H1 (cell line): ENCODE measurements around the gene CPEB3. TPM values are rescaled to one million over a fixed set of nuclear protein-coding genes. Genes with fewer than 3 reads are reported as not detected.

Experiments used
- CTCF ChIA-PET: fragments of 300-600 bp; sonication (Branson Sonifier 250); formaldehyde crosslinking; loops from one replicate; lab custom pipeline; 2021; ENCODE audit not compliant: partially characterized antibody; lab: Charles Lee
- POLR2A ChIA-PET: fragments of 300-600 bp; sonication (Branson Sonifier 250); formaldehyde crosslinking; loops from one replicate; lab custom pipeline; 2021; ENCODE audit warnings: inconsistent platforms; ENCODE audit not compliant: partially characterized antibody; lab: Charles Lee
- DNase-seq, 2 experiments: peaks; one replicate each; pipeline versions ENCODE4 v3.0.0 to v3.0.0-alpha.2; 2010 to 2022; ENCODE audit warnings: low spot score in 2 of 2, low read depth in 1 of 2, mixed read lengths in 1 of 2
- FAIRE-seq: peaks from 2 replicates; lab custom pipeline; 2011; peaks lifted over from hg19 to GRCh38; lab: Jason Lieb, UNC
- H2AFZ ChIP-seq: 2 replicates; pipeline ENCODE4 v1.8.1; 2012; ENCODE audit warnings: low read length, inconsistent platforms
- H2AK5ac ChIP-seq: 2 replicates; pipeline ENCODE4 v1.6.1; 2013; ENCODE audit warnings: low read depth, low read length
- H2BK120ac ChIP-seq: replicated peaks from 2 replicates; pipeline ENCODE3; 2013; ENCODE audit warnings: low read depth, low read length, inconsistent platforms
- H2BK12ac ChIP-seq: 2 replicates; pipeline ENCODE4 v1.6.1; 2013; ENCODE audit warnings: low read depth, low read length
- H2BK15ac ChIP-seq: 2 replicates; pipeline ENCODE4 v1.6.1; 2013; ENCODE audit warnings: low read length
- H2BK20ac ChIP-seq: 2 replicates; pipeline ENCODE4 v1.6.1; 2013; ENCODE audit warnings: low read length
- H2BK5ac ChIP-seq: 2 replicates; pipeline ENCODE4 v1.6.1; 2013; ENCODE audit warnings: low read depth, low read length
- H3K14ac ChIP-seq: 2 replicates; pipeline ENCODE4 v1.6.1; 2013; ENCODE audit warnings: inconsistent platforms; ENCODE audit not compliant: insufficient read length
- H3K18ac ChIP-seq: 2 replicates; pipeline ENCODE4 v1.6.1; 2013; ENCODE audit warnings: low read length; ENCODE audit errors: extremely low read depth
- H3K23ac ChIP-seq: 2 replicates; pipeline ENCODE4 v1.6.1; 2013; ENCODE audit warnings: inconsistent platforms; ENCODE audit not compliant: insufficient read length
- H3K23me2 ChIP-seq: 2 replicates; pipeline ENCODE4 v1.6.1; 2013; ENCODE audit warnings: low read depth, low read length
- H3K27ac ChIP-seq: 2 replicates; pipeline ENCODE4 v1.6.1; 2011; ENCODE audit warnings: low read depth, low read length, inconsistent platforms
- H3K27me3 ChIP-seq, 4 experiments: replicated peaks in 1 of 4; 1 replicate in 1 of 4; 2 replicates in 3 of 4; pipeline versions ENCODE4 v1.6.1 to v1.8.1; 2011 to 2013; ENCODE audit warnings: low read length in 3 of 4, mild to moderate bottlenecking in 3 of 4, inconsistent platforms in 2 of 4, mixed read lengths in 2 of 4, moderate library complexity in 1 of 4; ENCODE audit not compliant: control insufficient read depth in 3 of 4, insufficient read depth in 3 of 4; ENCODE audit errors: extremely low read depth in 1 of 4
- H3K36me3 ChIP-seq, 4 experiments: 2 replicates each; pipeline versions ENCODE4 v1.6.1 to v1.8.1; 2011 to 2013; ENCODE audit warnings: mild to moderate bottlenecking in 4 of 4, low read length in 3 of 4, moderate library complexity in 2 of 4, control low read depth in 1 of 4, inconsistent platforms in 1 of 4; ENCODE audit not compliant: insufficient read depth in 4 of 4, control insufficient read depth in 2 of 4
- H3K4ac ChIP-seq: replicated peaks from 2 replicates; pipeline ENCODE3; 2013; ENCODE audit warnings: low read length, low read depth, mixed read lengths, inconsistent platforms; ENCODE audit not compliant: insufficient read length
- H3K4me1 ChIP-seq, 4 experiments: replicated peaks in 1 of 4; 1 replicate in 1 of 4; 2 replicates in 3 of 4; pipeline versions ENCODE4 v1.6.1 to v1.8.1; 2011 to 2013; ENCODE audit warnings: low read length in 3 of 4, inconsistent platforms in 2 of 4, mixed read lengths in 1 of 4; ENCODE audit not compliant: insufficient read depth in 4 of 4, control insufficient read depth in 3 of 4
- H3K4me2 ChIP-seq, 2 experiments: 2 replicates each; pipeline versions ENCODE4 v1.6.1 to v1.8.1; 2011 to 2013; ENCODE audit warnings: low read depth in 2 of 2, low read length in 2 of 2, control low read depth in 1 of 2, inconsistent platforms in 1 of 2, mild to moderate bottlenecking in 1 of 2; ENCODE audit not compliant: insufficient read depth in 1 of 2
- H3K4me3 ChIP-seq, 4 experiments: fragments of 200-600, 300-600 bp in 1 of 4; sonication (generic), shearing (Covaris generic), sonication (Bioruptor Twin) in 1 of 4; 2 replicates each; pipeline versions ENCODE4 v1.5.1 to v1.8.1; 2011 to 2016; ENCODE audit warnings: low read length in 4 of 4, low read depth in 3 of 4, control low read depth in 2 of 4, inconsistent platforms in 2 of 4, mild to moderate bottlenecking in 2 of 4, mixed read lengths in 1 of 4, moderate library complexity in 1 of 4; ENCODE audit not compliant: insufficient read depth in 2 of 4; ENCODE audit errors: extremely low read depth in 1 of 4
- H3K56ac ChIP-seq: replicated peaks from 2 replicates; pipeline ENCODE3; 2013; ENCODE audit warnings: low read depth, mild to moderate bottlenecking, mixed read lengths, low read length, inconsistent platforms; ENCODE audit not compliant: insufficient read length
- H3K79me1 ChIP-seq: 2 replicates; pipeline ENCODE4 v1.6.1; 2013; ENCODE audit warnings: low read depth, low read length, control low read depth
- H3K79me2 ChIP-seq, 2 experiments: 2 replicates each; pipeline versions ENCODE4 v1.6.1 to v1.8.1; 2012 to 2013; ENCODE audit warnings: low read length in 2 of 2, mild to moderate bottlenecking in 2 of 2, inconsistent platforms in 1 of 2; ENCODE audit not compliant: insufficient read depth in 2 of 2, control insufficient read depth in 1 of 2
- H3K9ac ChIP-seq, 4 experiments: replicated peaks in 1 of 4; 1 replicate in 1 of 4; 2 replicates in 3 of 4; pipeline versions ENCODE4 v1.6.1 to v1.8.1; 2011 to 2013; ENCODE audit warnings: low read depth in 3 of 4, low read length in 3 of 4, control low read depth in 2 of 4, mild to moderate bottlenecking in 2 of 4, moderate library complexity in 2 of 4, inconsistent platforms in 1 of 4; ENCODE audit errors: extremely low read depth in 1 of 4
- H3K9me3 ChIP-seq, 2 experiments: 2 replicates each; pipeline versions ENCODE4 v1.6.1 to v1.8.1; 2012 to 2013; ENCODE audit warnings: mild to moderate bottlenecking in 2 of 2, moderate library complexity in 2 of 2, control low read depth in 1 of 2, inconsistent platforms in 1 of 2, low read depth in 1 of 2, low read length in 1 of 2, mixed read lengths in 1 of 2; ENCODE audit not compliant: insufficient read depth in 2 of 2
- H4K20me1 ChIP-seq, 2 experiments: replicated peaks in 1 of 2; 2 replicates each; pipeline versions ENCODE3 to v1.8.1; 2011 to 2013; ENCODE audit warnings: inconsistent platforms in 2 of 2, low read length in 2 of 2, mild to moderate bottlenecking in 1 of 2; ENCODE audit not compliant: insufficient read depth in 2 of 2, control insufficient read depth in 1 of 2
- H4K5ac ChIP-seq: 2 replicates; pipeline ENCODE4 v1.6.1; 2013; ENCODE audit warnings: low read length, low read depth, mixed read lengths, inconsistent platforms; ENCODE audit not compliant: insufficient read length
- H4K8ac ChIP-seq: 2 replicates; pipeline ENCODE4 v1.8.0; 2013; ENCODE audit warnings: mild to moderate bottlenecking, moderate library complexity, low read length, inconsistent platforms; ENCODE audit not compliant: insufficient read depth; ENCODE audit errors: extremely low read depth
- H4K91ac ChIP-seq: replicated peaks from 2 replicates; pipeline ENCODE3; 2013; ENCODE audit warnings: low read length, mixed read lengths, inconsistent platforms; ENCODE audit not compliant: insufficient read length
- EZH2 ChIP-seq: fragments of 200-600 bp; sonication (generic); IDR thresholded peaks from 2 replicates; pipeline ENCODE4 v1.7.1; 2012; ENCODE audit warnings: low read depth, mild to moderate bottlenecking, moderate library complexity, low read length, inconsistent platforms; ENCODE audit not compliant: severe bottlenecking
- KDM1A ChIP-seq: fragments of 200-600, 300-600 bp; sonication (generic); IDR thresholded peaks from 2 replicates; pipeline ENCODE4 v1.7.1; 2016; ENCODE audit warnings: mild to moderate bottlenecking, low read length, borderline replicate concordance
- RXRA ChIP-seq: IDR thresholded peaks from 2 replicates; pipeline ENCODE4 v1.6.1; 2011; ENCODE audit warnings: low read depth, mild to moderate bottlenecking, low read length, moderate library complexity; ENCODE audit not compliant: insufficient read depth
- TAF1 ChIP-seq: IDR thresholded peaks from 2 replicates; pipeline ENCODE4 v1.6.1; 2011; ENCODE audit warnings: mild to moderate bottlenecking, low read depth, low read length
- USF2 ChIP-seq: IDR thresholded peaks from 2 replicates; pipeline ENCODE4 v1.6.1; 2011; ENCODE audit warnings: low read length, improper control_type of control experiment
- polyA plus RNA-seq, 7 experiments: library from polyadenylated mRNA; depleted of rRNA in 3 of 7; stranded (reverse) in 5 of 7; unstranded in 2 of 7; fragments of >200 nt in 5 of 7; fragments of 200-250 nt in 2 of 7; gene quantifications; 1 replicate in 5 of 7; 2 replicates in 1 of 7; 4 replicates in 1 of 7; pipeline versions ENCODE4 v1.2.1 to v1.2.3, GENCODE V29; 2011 to 2013; ENCODE audit warnings: missing spikeins in 2 of 7, mixed read lengths in 2 of 7
- total RNA-seq: library from RNA; stranded (reverse); fragmentation: NEBNext Ultra II Directional; extraction: Animal tissue kit (Norgen Biotek cat#: 25700); gene quantifications from 2 replicates; pipeline ENCODE4 v1.2.1, GENCODE V29; 2021

The CPEB3 gene
- total and polyA plus RNA-seq, 2 of the 8 experiments (the other 6 are each of a cell fraction or from before 2014, with no cell fraction given): 0.39 to 1.7 TPM

GRCh38 chr10:92054807-92055206 lies 236.1 kb downstream of the CPEB3 start:
- ChIA-PET CTCF (interaction anchor here (0.6 to 2.9 kb wide), 3 partner anchors 10 to 277 kb away, joined by 3 to 9 read pairs (median 4); no protein-coding TSS in a partner anchor), POLR2A (interaction anchor here (1.4 kb wide), 1 partner anchor 45 kb away, joined by 3 read pairs; no protein-coding TSS in a partner anchor)
- H4K8ac ChIP-seq: no peak overlapping the region
- DNase-seq: no peak
- H3K79me1 ChIP-seq: no peaks in the 10 kb centered on the region
- FAIRE-seq: no peak
- no peak overlapping the region for H4K5ac ChIP-seq
- no peak overlapping the region for H3K18ac ChIP-seq
- no peak overlapping the region for H2AFZ ChIP-seq
- H4K20me1 ChIP-seq: peaks cover 0 to 2% of the 10 kb centered on the region in 2 experiments
- H2BK12ac ChIP-seq: no peak overlapping the region
- H4K91ac ChIP-seq: no peak overlapping the region
- no peak overlapping the region for H3K9ac ChIP-seq
- no peak overlapping the region for H2BK120ac ChIP-seq
- H2BK15ac ChIP-seq: no peak overlapping the region
- no peaks in the 10 kb centered on the region for H3K36me3 ChIP-seq
- no peaks in the 10 kb centered on the region for H3K4me1 ChIP-seq
- no peaks in the 10 kb centered on the region for H3K9me3 ChIP-seq
- no peak overlapping the region for H3K27ac ChIP-seq
- H3K4me3 ChIP-seq: no peak overlapping the region
- H3K4me2 ChIP-seq: no peak overlapping the region
- H3K23ac ChIP-seq: no peak overlapping the region
- 0 out of 2 replicates have a peak, but pooled peaks have one; percentile 13 for TF ChIP-seq KDM1A
- TF ChIP-seq RXRA: no peak
- no peak for TF ChIP-seq EZH2
- no peak for TF ChIP-seq USF2
- no peak for TF ChIP-seq TAF1
- H3K27me3 ChIP-seq: no peaks in the 10 kb centered on the region
- no peak overlapping the region for H2AK5ac ChIP-seq
- no peaks in the 10 kb centered on the region for H3K79me2 ChIP-seq
- no peak overlapping the region for H3K4ac ChIP-seq
- H2BK5ac ChIP-seq: no peak overlapping the region
- no peaks in the 10 kb centered on the region for H3K23me2 ChIP-seq
- no peak overlapping the region for H3K14ac ChIP-seq
- no peak overlapping the region for H3K56ac ChIP-seq
- H2BK20ac ChIP-seq: no peak overlapping the region
